NCI-H460 (cell line): Measurements from ENCODE around the gene GANC. TPM values are rescaled to one million over a fixed set of nuclear protein-coding genes. Genes with fewer than 3 reads are reported as not detected.

Source experiments
- DNase-seq: peaks from one replicate; pipeline ENCODE4 v3.0.0-alpha.2; 2016; ENCODE audit warnings: low read depth; ENCODE audit errors: extremely low read depth
- total RNA-seq: library from RNA; depleted of rRNA; stranded (reverse); fragments of >200 nt; shearing (Covaris generic); gene quantifications from 2 replicates; pipeline ENCODE4 v1.2.3, GENCODE V29; 2014

GANC gene
- total RNA-seq, 1 experiment from 2014 or later, result 9.2 TPM

DNA sequence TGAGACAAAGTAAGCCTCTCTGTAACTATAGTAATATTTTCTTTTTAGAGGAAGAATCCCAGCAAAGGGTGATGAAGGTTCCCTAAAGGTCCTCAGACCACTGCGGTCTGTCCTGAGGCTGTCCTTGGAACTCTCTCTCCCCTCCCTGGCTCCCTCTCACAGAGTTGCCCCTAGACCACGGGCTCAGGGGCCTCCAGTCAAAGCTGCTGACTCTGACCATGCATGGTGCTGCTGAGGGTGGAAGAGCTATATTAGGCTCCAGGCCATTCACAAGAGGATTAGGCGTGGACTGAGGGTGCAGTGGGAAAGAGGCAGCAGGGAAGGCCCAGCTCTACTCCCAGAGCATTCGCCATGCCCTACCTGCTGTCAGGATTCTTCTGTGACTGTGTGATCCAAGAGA, 100.9 kb downstream of the GANC start:
- DNase-seq, result no peak

- no peak for DNase-seq
Measured at GRCh38 chr15:42374810-42375209, 101.8 kb downstream of the GANC start.

- DNase-seq, result no peak
Measured at GRCh38 chr15:42375252-42375651, 102.3 kb downstream of the GANC start.

DNA sequence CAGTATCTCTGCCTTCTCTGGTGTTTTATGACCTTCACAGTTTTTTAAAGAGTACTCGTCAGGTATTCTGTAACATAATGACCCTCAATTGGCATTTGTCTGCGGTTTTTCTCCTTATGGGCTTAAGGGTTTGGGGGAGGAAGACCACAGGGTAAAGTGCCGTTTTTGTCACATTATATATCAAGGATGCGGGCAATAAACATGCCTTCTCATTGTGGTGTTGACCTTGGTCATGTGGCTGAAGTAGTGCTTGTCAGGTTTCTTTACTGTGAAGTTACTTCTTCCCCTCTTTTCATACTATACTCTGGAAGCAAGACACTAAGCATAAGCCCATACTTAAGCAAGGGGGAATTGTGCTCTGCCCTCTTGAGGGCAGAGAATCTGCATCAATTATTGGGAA, 102.9 kb downstream of the GANC start:
- DNase-seq, result no peak

DNA sequence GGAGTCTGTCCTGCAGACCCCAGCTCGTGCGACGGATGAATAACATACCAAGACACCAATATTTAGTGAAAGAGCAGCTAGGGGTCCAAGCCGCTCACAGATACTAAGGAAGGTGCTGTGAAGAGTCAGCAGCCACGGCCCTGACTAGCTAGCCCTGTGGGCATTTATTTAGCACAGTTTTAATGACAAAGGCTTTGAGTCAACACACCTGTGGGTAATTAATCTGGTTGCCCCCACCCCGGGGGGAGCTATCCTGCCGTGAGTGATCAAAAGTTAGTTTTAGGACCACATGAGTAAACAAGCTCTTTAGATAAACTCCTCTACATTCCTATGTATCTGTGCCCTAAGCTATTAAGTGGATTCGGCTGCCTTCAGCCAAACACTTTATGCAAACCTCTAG, 105.0 kb downstream of the GANC start:
- no peak for DNase-seq

- no peak for DNase-seq
Measured at GRCh38 chr15:42384597-42384996, 111.6 kb downstream of the GANC start.

GRCh38 chr15:42385206-42385979, 112.4 kb downstream of the GANC start:
- DNase-seq, result peak; percentile 30

DNA sequence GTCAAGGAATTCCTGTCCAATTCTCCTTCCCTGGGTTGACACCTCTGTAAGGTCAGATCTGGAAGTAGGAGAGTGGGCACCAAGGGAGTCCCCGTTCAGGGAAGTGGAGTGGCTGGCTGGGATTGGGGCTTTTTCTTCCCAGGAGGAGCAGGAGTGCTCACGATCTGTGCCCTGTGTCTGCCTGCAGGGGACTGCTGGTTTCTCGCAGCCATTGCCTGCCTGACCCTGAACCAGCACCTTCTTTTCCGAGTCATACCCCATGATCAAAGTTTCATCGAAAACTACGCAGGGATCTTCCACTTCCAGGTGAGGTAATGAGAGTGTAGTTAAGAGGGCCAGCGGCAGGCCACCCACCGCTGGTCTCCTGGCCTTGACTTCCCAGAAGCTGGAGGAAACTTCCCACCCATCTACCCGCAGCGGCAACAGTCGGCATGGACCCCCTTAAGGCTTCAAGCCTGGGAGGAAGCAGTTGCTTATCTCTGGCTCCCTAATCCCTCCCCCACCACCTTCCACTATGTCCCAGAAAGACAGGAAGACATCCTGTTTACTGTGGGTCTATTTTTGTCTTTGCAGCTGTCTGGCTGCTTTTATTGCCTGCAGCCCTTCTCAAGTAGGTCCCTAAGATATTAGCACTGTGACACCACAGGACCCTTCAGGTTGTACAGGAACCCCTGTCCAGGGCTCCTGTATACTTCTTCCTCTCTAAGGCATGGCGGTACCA, 113.1 kb downstream of the GANC start:
- DNase-seq, result no peak

DNA sequence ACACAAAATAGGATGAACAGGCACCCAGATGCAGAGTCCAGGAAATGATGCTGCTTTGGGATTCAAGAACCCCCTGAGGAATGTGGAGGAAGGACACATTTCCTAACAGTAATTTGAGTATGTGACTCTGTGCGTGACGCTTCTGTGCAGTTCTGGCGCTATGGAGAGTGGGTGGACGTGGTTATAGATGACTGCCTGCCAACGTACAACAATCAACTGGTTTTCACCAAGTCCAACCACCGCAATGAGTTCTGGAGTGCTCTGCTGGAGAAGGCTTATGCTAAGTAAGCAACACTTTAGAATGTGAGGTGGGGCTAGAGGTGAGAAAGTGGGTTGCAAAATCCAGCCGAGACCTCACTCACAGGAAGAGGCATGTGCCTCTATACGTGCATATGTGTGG, 114.6 kb downstream of the GANC start:
- DNase-seq, result no peak

- DNase-seq, result no peak
Measured at GRCh38 chr15:42392309-42393024, 119.5 kb downstream of the GANC start.

- no peak for DNase-seq
Measured at GRCh38 chr15:42394106-42394505, 121.1 kb downstream of the GANC start.

DNA sequence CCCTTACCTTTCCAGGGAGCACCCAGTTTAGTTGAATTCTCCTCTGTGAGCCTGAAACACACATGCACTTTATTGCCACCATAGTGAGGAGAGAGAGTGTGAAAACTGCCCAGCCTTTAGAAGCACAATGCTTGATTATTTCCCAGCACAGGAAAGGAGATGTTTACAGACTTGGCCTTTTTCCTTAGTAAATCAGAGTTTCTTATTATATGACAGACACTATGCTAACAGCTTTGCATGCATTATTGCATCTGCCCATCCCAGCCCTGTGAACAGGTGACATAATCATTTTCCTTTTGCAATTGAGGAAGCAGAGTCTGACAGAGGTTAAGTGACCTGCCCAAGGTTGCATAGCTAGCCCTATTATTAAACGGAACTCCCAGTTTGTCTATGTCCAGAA, 122.8 kb downstream of the GANC start:
- DNase-seq, result no peak

GRCh38 chr15:42401544-42402454, 128.8 kb downstream of the GANC start:
- no peak for DNase-seq

DNA sequence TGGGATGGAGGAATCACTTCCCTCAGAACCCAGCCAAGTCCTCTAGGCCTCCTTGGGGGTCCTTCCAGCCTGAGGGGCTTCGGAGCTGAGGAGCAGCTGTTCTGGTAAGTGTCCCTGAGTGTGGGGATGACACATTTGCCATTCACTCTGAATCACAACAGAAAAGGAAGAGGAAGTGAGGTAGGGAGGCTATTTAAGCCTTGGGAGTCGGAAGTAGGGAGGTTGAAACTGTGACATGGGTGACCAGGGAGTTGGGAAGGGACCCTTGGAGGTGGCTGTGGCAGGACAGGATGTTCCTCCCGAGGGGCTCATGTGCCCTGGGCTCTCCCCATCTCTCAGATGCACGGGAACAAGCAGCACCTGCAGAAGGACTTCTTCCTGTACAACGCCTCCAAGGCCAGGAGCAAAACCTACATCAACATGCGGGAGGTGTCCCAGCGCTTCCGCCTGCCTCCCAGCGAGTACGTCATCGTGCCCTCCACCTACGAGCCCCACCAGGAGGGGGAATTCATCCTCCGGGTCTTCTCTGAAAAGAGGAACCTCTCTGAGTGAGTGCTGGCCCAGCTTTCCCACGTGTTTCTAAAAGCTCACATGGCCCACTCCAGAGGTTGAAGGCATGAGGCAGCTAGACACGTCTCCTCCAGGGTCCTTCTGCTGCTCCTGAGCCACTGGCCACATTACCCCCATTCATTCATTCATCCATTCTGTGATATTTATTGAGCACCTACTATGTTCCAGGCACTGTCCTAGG, 129.6 kb downstream of the GANC start:
- no peak for DNase-seq

GRCh38 chr15:42403389-42403788, 130.4 kb downstream of the GANC start:
- no peak for DNase-seq

DNA sequence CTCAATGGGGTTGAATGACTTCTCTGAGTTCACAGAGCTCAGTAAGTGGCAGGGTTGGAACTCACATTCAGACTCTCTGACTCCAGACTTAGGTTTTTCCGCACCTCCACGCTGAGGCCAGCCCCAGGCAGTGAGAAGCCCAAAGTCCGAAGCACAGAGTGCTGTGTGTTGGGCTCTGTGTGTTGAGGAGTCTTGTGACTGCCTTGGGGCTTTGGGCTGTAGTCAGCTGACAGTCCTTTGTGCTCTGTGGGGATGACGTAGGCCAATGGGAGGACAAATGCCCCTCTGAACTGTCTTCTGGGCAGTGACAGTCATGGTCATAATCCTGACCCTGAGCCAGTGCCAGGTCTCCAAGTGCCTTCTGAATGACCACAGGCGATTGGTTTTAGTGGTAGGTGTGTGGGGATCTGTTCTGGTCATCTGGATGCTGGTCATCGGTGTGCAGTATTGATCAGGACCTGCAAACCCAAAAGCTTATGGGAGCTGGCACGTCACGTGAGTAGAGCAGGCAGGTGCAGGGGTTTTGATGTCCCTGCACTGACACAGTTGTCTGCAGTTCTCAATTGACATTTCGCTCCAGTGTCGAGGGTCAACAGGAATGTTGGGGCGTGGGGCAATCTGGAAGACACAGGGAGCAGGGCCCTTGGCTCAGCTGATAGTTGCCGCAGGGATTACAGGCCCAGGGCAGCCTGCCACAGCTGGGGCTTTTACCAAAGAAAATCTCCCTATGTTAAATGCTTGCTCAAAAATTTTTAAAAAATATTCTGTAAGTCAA, 131.6 kb downstream of the GANC start:
- no peak for DNase-seq

GRCh38 chr15:42405863-42406482, 133.0 kb downstream of the GANC start:
- no peak for DNase-seq
